ENCODE measurements around the gene LPCAT1.
A peak's percentile ranks its signal among the peaks of the same experiment; 100 is the strongest.

Gene LPCAT1

DNA sequence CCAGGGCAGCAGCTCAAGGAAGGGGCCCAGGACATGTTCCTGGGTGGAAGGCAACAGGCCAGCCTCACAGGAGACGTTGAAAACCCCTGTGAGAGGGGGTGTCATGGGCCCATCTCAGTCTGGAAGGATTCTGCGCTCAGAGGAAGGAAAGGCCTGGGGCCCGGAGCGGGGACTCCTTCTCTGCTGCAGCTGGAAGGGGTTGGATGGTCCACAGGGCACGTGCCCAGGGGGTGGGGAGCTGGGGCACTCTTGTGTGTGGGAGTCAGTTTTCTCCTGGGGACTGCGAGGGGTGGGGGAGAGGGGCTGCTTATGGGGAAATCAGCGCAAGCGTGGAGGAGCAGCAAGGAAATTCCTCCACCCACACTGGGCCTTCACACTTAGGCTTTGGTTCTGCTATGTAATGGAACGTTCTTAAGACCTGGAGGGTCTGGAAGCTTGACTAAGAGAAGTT is 2.9 kb upstream of the LPCAT1 start:
- DNase-seq, result no peak
- no peak overlapping the region for H3K4me3 ChIP-seq (ENCODE audit: low read depth, low read length)
- TF ChIP-seq CTCF (IDR thresholded peaks at IDR 0.05; ENCODE audit: low read depth, low read length), result no peak
- no peaks in the 10 kb centered on the region for H3K9me3 ChIP-seq
- no peaks in the 10 kb centered on the region for H3K4me1 ChIP-seq
- peaks cover under 1% of the 10 kb centered on the region; the same call in 1 of the 2 replicates for H3K36me3 ChIP-seq
- H3K27me3 ChIP-seq, result peaks cover 5% of the 10 kb centered on the region

DNA sequence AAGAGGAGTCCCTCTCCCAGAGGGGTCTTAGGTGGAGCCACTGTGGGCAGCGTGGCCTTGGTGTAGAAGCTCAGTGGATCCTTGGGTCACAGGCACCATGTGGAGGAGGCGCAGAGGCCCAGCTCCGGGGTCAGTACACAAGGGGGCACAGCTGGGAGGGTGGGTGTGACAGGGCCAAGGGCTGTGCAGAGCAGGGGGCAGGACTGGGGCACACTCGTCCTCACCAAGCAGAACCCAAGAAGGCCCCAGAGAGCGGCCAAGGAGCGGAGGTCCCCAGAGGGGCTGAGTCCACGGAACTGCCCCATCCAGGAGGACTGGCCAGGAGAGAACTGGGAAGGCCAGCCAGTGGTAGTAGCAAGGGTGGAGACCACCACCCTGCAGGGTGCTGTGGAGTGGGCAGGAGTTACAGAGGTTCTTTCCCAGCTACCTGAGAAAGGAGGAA is 2.5 kb upstream of the LPCAT1 start:
- no peak for DNase-seq
- no peaks in the 10 kb centered on the region for H3K4me1 ChIP-seq
- peaks cover 2% of the 10 kb centered on the region for H3K27me3 ChIP-seq
- no peaks in the 10 kb centered on the region for H3K9me3 ChIP-seq
- H3K4me3 ChIP-seq (ENCODE audit: low read depth, low read length), result no peak overlapping the region
- peaks cover 5% of the 10 kb centered on the region; the same call in 1 of the 2 replicates for H3K36me3 ChIP-seq
- TF ChIP-seq CTCF (IDR thresholded peaks at IDR 0.05; ENCODE audit: low read depth, low read length), result no peak

- Histone ChIP-seq H3K27me3 (no peaks in the 10 kb centered on the region; the same call in 1 of the 2 replicates), H3K9me3 (no peaks in the 10 kb centered on the region), H3K36me3 (peaks cover 9% of the 10 kb centered on the region; the same call in 1 of the 2 replicates), H3K4me1 (no peaks in the 10 kb centered on the region), H3K4me3 (ENCODE audit: low read depth, low read length) (no peak overlapping the region)
- no peak for DNase-seq
- TF ChIP-seq CTCF (IDR thresholded peaks at IDR 0.05; ENCODE audit: low read depth, low read length), result no peak
Observed at GRCh38 chr5:1525624-1526189, 1.9 kb upstream of the LPCAT1 start.

GRCh38 chr5:1524799-1525623 is 1.3 kb upstream of the LPCAT1 start:
- TF ChIP-seq CTCF (IDR thresholded peaks at IDR 0.05; ENCODE audit: low read depth, low read length), result no peak
- Histone ChIP-seq H3K9me3 (no peaks in the 10 kb centered on the region), H3K4me3 (ENCODE audit: low read depth, low read length) (no peak overlapping the region), H3K4me1 (no peaks in the 10 kb centered on the region), H3K36me3 (peaks cover 13% of the 10 kb centered on the region), H3K27me3 (no peaks in the 10 kb centered on the region; the same call in 1 of the 2 replicates)
- no peak for DNase-seq

DNA sequence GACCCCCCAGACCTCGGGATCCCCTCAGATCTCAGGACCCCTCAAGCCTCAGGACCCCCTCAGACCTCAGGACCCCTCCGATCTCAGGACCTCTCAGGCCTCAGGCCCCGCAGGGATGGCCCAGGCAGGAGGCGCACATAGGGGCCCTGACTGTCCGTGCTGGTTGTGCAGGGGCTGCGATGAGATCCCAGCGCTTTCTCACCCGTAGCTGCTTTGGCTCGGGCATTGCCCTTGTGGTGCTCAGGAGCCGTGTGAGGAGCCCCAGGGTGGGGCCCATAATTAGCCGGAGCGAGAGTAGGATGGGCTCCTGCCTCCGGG is 680 bp upstream of the LPCAT1 start:
- peaks cover 19% of the 10 kb centered on the region for H3K36me3 ChIP-seq
- TF ChIP-seq CTCF (IDR thresholded peaks at IDR 0.05; ENCODE audit: low read depth, low read length), result no peak
- no peak for DNase-seq
- H3K9me3 ChIP-seq, result no peaks in the 10 kb centered on the region
- peak overlapping the region; percentile 52; the same call in 1 of the 2 replicates for H3K4me3 ChIP-seq (ENCODE audit: low read depth, low read length)
- no peaks in the 10 kb centered on the region for H3K4me1 ChIP-seq
- no peaks in the 10 kb centered on the region for H3K27me3 ChIP-seq

DNA sequence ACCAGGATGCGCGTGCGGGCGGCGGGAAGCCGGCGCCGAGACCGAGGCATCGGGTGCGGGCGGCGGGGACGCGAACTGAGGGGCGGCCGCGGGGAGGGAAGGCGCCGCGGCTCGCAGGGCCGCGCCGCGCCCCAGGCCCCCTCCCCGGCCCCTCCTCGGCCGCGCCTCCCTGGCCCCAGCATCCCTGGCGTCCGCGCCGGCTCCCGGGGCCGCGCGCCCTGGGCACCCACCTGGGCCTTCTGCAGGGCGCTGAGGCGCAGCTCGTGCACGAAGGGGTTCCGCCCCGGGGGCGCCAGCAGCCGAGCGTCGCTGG is 324 bp downstream of the LPCAT1 start:
- no peaks in the 10 kb centered on the region for H3K4me1 ChIP-seq
- H3K4me3 ChIP-seq (ENCODE audit: low read depth, low read length), result peak overlapping the region; percentile 73
- no peak for TF ChIP-seq CTCF (IDR thresholded peaks at IDR 0.05; ENCODE audit: low read depth, low read length)
- no peaks in the 10 kb centered on the region for H3K27me3 ChIP-seq
- H3K9me3 ChIP-seq, result no peaks in the 10 kb centered on the region
- peaks cover 29% of the 10 kb centered on the region for H3K36me3 ChIP-seq
- DNase-seq, result no peak

Data from BE2C (cell line).